ENCODE measurements around the gene FAR2. TPM values are rescaled to one million over a fixed set of nuclear protein-coding genes. Genes with fewer than 3 reads are reported as not detected.

Gene FAR2
- total and polyA plus RNA-seq, 2 of the 13 experiments (the other 11 are each of a cell fraction or from before 2014, with no cell fraction given) = not detected

DNA sequence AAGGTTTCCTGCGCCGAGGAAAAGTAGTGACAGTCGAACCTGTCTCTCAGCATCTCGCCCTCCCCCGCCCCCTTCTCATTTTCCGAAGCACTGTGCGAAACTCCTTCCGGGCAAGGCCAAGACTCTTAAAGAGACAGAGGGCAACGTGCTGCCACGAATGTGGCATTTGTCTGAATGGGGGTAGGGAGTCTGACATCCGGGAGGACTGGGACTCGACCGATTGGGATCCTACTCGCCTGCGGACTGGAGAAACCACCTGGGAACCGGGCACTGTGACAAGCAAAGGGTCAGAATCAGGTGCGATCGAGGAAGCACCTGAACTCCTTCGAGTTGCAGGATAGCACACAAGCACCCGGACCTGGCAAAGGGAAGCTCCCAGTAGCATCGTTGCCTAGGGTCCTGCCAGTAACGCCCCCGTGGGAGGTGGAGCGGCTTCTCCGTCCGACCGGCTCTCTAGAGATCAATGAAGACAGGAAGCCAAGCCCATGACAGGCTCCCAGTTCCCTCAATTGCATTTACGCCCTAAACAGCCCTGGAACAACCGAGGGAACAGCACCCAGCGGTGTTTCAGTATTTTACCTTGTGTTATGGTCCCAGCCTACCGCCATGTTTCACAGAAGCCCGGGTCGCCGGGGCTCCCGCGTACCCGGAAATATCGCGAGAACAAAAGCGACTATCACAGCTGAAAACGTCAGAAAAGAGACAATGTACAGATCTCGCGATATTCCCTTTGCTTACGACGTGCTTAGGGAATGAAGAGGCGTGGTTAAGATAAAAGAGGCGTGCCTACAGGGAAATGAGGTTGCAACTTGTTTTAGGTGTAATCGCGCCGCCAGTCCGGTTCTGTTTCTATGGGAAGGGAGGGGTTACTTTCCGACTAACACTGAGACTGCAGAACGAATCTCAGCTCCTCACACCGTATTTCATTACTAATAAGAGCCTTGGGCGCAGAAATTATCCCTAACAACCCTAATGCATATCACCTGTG lies 231.8 kb downstream of the FAR2 start, which contains the start of gene ERGIC2 (continued):
- 0 out of 2 replicates have a peak, but pooled peaks have one; percentile 35 for TF ChIP-seq ZNF678 (CRISPR knock-in tag; IDR thresholded peaks at IDR 0.05)
- 0 out of 2 replicates have a peak, but pooled peaks have one; percentile 46 for TF ChIP-seq ZBTB46 (CRISPR knock-in tag; IDR thresholded peaks at IDR 0.05; ENCODE audit: borderline replicate concordance)
- TF ChIP-seq NR2F6 (IDR thresholded peaks at IDR 0.05) = no peak
- TF ChIP-seq NR2F6 (CRISPR knock-in tag; IDR thresholded peaks at IDR 0.05) = no peak
- peak; percentile 79 for TF ChIP-seq ZBTB21 (CRISPR knock-in tag; IDR thresholded peaks at IDR 0.05)
- TF ChIP-seq ZBTB26 (CRISPR knock-in tag; IDR thresholded peaks at IDR 0.05; ENCODE audit: borderline replicate concordance) = 0 out of 2 replicates have a peak, but pooled peaks have one; percentile 16
- TF ChIP-seq, protein P1, sequence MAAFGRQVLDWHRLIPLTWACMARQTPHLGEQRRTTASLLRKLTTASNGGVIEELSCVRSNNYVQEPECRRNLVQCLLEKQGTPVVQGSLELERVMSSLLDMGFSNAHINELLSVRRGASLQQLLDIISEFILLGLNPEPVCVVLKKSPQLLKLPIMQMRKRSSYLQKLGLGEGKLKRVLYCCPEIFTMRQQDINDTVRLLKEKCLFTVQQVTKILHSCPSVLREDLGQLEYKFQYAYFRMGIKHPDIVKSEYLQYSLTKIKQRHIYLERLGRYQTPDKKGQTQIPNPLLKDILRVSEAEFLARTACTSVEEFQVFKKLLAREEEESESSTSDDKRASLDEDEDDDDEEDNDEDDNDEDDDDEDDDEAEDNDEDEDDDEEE (CRISPR knock-in tag; IDR thresholded peaks at IDR 0.05) = 0 out of 2 replicates have a peak, but pooled peaks have one; percentile 29
- peak; percentile 83 for TF ChIP-seq TFDP2 (CRISPR knock-in tag; IDR thresholded peaks at IDR 0.05)
- peak; percentile 67; the same call in 1 of the 2 replicates for TF ChIP-seq ZNF724P (CRISPR knock-in tag; IDR thresholded peaks at IDR 0.05; ENCODE audit: borderline replicate concordance)
- TF ChIP-seq ZNF263 (CRISPR knock-in tag; IDR thresholded peaks at IDR 0.05) = peak; percentile 61
- 0 out of 2 replicates have a peak, but pooled peaks have one; percentile 39 for TF ChIP-seq ESRRA (CRISPR knock-in tag; IDR thresholded peaks at IDR 0.05; ENCODE audit: low read depth)
- TF ChIP-seq HNF1A (IDR thresholded peaks at IDR 0.05; ENCODE audit: low read depth) = no peak
- no peak for TF ChIP-seq HNF1A (CRISPR knock-in tag; IDR thresholded peaks at IDR 0.05; ENCODE audit: borderline replicate concordance)
- peak; percentile 44; the same call in 1 of the 2 replicates for TF ChIP-seq TBX2 (CRISPR knock-in tag; IDR thresholded peaks at IDR 0.05; ENCODE audit: borderline replicate concordance)
- TF ChIP-seq MAX (IDR thresholded peaks at IDR 0.05) = peak; percentile 45
- TF ChIP-seq ELF3 (CRISPR knock-in tag; IDR thresholded peaks at IDR 0.05) = peak; percentile 87
- TF ChIP-seq KLF11 (CRISPR knock-in tag; IDR thresholded peaks at IDR 0.05) = 0 out of 2 replicates have a peak, but pooled peaks have one; percentile 51
- TF ChIP-seq MED1 (CRISPR knock-in tag; IDR thresholded peaks at IDR 0.05) = no peak
